ENCODE results near the gene DLG2.

The DLG2 gene

GRCh38 chr11:84295815-84296214 lies 1331.3 kb downstream of the DLG2 start:
- DNase-seq (ENCODE audit: insufficient read length, low spot score) (no peak), FAIRE-seq (no peak)
- TF ChIP-seq, protein P1, sequence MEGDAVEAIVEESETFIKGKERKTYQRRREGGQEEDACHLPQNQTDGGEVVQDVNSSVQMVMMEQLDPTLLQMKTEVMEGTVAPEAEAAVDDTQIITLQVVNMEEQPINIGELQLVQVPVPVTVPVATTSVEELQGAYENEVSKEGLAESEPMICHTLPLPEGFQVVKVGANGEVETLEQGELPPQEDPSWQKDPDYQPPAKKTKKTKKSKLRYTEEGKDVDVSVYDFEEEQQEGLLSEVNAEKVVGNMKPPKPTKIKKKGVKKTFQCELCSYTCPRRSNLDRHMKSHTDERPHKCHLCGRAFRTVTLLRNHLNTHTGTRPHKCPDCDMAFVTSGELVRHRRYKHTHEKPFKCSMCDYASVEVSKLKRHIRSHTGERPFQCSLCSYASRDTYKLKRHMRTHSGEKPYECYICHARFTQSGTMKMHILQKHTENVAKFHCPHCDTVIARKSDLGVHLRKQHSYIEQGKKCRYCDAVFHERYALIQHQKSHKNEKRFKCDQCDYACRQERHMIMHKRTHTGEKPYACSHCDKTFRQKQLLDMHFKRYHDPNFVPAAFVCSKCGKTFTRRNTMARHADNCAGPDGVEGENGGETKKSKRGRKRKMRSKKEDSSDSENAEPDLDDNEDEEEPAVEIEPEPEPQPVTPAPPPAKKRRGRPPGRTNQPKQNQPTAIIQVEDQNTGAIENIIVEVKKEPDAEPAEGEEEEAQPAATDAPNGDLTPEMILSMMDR (IDR thresholded peaks at IDR 0.05; ENCODE audit: insufficient read depth, missing control alignments): no peak

- TF ChIP-seq, protein P1 (IDR thresholded peaks at IDR 0.05; ENCODE audit: insufficient read depth, missing control alignments): no peak
- FAIRE-seq: no peak
- DNase-seq (ENCODE audit: insufficient read length, low spot score): no peak
Observed at GRCh38 chr11:84292955-84293354, 1334.2 kb downstream of the DLG2 start.

DNA sequence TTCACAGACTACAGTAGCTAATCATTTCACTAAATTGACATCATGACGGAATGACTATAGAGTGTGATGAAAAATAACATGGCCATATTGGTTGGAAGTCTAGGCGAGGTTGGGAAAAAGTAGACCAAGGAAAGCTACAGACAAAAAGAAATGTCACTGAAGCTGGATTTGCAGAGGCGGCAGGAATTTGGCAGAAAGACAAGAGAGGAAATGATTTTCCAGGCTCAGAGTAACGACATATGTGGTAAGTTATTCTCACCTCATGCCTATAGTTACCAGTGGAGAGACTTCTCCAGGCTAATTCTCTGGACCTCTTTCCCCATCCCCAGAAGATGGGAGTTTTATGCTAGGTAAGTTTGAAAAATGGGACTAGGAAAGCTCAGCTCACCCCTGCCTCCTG lies 1335.1 kb downstream of the DLG2 start:
- FAIRE-seq (no peak), DNase-seq (ENCODE audit: insufficient read length, low spot score) (no peak)
- TF ChIP-seq, protein P1 (IDR thresholded peaks at IDR 0.05; ENCODE audit: insufficient read depth, missing control alignments): no peak

DNA sequence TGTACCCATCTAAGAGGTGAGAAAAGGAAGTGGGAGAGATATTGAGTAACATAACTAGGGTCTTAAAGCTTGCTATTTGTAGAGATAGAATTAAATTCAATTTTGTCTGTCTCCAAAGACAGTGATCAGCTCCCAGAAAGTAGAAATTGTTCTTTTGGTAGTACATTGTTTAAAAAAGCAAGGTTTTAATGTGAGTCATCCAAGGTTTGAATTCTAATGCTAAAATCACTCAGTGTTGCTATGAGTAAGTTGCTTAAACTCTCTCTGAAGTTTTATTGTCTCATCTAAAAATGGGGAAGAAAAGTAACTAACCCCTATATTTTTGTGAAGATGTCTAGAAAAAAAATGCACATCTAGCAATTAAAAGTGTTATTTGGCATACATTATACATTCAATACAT lies 1336.5 kb downstream of the DLG2 start:
- DNase-seq (ENCODE audit: insufficient read length, low spot score) (no peak), FAIRE-seq (no peak)
- TF ChIP-seq, protein P1 (IDR thresholded peaks at IDR 0.05; ENCODE audit: insufficient read depth, missing control alignments): no peak

DNA sequence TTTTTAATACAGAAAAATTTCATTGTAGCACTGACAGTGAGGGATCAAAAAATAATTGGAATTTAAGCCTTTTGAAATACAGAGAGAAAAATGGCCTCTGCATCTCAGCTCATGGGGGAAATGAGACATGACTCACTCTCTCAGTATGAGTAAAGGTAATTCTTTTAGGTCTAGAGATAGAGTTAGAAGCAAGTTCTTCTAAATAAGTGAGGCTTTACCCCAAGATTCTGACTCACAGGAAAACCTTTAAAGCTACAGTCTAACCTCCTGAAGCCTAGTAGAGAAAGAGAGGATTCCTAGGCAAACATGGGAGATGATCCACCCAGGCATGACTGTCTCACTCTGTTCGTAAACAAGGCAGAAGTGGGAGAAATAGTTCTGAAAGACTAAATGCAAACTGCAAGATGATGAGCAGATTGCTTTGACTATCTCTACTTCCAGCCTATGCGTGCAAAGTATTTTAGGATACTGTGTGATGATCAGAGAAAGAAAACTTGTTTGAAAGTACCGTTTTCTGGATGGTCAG lies 1337.7 kb downstream of the DLG2 start:
- no peak for DNase-seq (ENCODE audit: insufficient read length, low spot score)
- TF ChIP-seq, protein P1 (IDR thresholded peaks at IDR 0.05; ENCODE audit: insufficient read depth, missing control alignments): no peak
- no peak for FAIRE-seq

- TF ChIP-seq, protein P1 (IDR thresholded peaks at IDR 0.05; ENCODE audit: insufficient read depth, missing control alignments): no peak
- FAIRE-seq (no peak), DNase-seq (ENCODE audit: insufficient read length, low spot score) (no peak)
Observed at GRCh38 chr11:84273541-84273940, 1353.6 kb downstream of the DLG2 start.

- FAIRE-seq (no peak), DNase-seq (ENCODE audit: insufficient read length, low spot score) (no peak)
- TF ChIP-seq, protein P1 (IDR thresholded peaks at IDR 0.05; ENCODE audit: insufficient read depth, missing control alignments): no peak
Observed at GRCh38 chr11:84270466-84270865, 1356.7 kb downstream of the DLG2 start.
